ENCODE data around the gene LRRC8E.

- no peak for TF ChIP-seq CTCF (IDR thresholded peaks at IDR 0.05)
- TF ChIP-seq POLR2A (IDR thresholded peaks at IDR 0.05): no peak
These were observed 34.6 kb upstream of the LRRC8E start for GRCh38 chr19:7853770-7854128.
